HG03342 (cell line): Measurements from ENCODE around the gene KMT2D.
A peak's percentile ranks its signal among the peaks of the same experiment; 100 is the strongest.

ENCODE experiments used
- ATAC-seq: cut with Tn5 transposase; IDR thresholded peaks from one replicate; pipeline ENCODE4 v1.9.1; 2021; ENCODE audit warnings: mild to moderate bottlenecking, moderate library complexity; ENCODE audit not compliant: unreplicated experiment

KMT2D gene

DNA sequence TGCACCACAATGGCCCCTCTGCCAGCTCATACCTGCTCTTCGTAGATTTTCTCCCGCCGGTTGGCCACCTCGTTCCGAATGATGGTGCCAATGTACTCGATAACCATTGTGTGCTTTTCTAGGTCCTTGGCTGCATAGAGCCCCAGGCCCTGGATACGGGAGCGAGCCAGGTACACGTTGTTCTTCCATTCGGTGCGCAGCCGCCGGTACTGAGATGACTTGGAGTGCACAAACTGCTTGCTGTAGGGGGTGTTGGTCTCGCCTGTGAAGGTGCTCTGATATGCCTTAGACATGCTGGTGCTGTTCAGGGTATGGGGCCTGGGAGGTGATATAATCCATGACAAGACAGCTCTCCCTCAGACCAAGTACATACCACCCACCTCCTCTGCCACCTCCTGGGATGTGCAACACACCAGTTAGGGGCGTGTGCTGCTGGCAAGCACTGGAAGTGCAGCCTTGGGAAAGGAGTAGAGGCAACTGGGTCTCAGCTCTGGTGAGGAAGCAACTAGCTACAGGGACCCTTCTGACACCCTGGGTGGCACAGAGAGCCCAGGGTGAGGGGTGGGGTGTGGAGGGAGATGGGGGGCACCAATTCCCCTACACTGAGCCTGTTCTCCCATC is 37.9 kb downstream of the KMT2D start:
- no peak for ATAC-seq

GRCh38 chr12:49021292-49021915 is 39.2 kb downstream of the KMT2D start:
- no peak for ATAC-seq

GRCh38 chr12:49020441-49020840 is 40.2 kb downstream of the KMT2D start:
- ATAC-seq, result no peak

DNA sequence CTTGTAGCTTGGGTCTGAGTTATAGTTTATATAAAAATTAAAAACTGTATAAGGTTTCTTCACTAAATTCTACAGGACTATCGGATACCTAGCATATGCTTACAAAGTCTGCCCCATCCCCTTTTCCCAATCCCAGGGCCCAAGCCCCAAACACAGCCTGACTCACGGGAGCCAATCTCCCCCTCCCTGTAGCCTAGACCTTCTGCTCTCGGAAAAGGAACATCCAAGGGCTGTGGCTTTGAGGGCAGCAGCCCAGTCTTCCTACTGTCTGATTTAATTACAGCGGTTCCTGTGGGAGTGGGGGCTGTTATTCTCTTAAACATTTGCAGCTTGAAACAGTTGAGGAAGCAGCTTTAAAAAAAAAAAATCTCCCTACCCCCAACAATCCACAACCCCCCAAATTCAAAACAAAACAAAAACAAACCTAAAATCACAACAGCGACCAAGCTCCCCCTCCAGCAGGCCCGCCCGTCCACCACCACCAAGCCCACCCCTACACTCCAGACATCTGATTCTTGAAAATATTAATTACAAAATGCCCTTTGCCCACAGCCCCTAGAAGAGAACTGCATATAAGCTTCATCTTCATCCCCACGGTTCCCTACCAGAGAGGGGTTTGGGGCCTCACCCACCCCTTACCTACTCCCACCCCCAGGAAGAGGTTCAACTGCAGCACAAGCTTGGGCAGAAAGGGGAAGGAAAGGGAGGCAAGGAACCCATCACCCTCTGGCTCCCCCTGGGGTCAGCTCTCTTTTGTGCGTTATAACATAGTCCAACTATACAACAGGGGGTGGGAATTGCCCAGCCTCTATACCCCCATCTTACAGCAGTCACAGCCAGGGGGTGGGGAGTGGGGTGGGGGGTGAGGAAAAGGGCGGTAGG is 40.9 kb downstream of the KMT2D start:
- no peak for ATAC-seq

GRCh38 chr12:49019120-49019430 is 41.5 kb downstream of the KMT2D start:
- ATAC-seq, result no peak

DNA sequence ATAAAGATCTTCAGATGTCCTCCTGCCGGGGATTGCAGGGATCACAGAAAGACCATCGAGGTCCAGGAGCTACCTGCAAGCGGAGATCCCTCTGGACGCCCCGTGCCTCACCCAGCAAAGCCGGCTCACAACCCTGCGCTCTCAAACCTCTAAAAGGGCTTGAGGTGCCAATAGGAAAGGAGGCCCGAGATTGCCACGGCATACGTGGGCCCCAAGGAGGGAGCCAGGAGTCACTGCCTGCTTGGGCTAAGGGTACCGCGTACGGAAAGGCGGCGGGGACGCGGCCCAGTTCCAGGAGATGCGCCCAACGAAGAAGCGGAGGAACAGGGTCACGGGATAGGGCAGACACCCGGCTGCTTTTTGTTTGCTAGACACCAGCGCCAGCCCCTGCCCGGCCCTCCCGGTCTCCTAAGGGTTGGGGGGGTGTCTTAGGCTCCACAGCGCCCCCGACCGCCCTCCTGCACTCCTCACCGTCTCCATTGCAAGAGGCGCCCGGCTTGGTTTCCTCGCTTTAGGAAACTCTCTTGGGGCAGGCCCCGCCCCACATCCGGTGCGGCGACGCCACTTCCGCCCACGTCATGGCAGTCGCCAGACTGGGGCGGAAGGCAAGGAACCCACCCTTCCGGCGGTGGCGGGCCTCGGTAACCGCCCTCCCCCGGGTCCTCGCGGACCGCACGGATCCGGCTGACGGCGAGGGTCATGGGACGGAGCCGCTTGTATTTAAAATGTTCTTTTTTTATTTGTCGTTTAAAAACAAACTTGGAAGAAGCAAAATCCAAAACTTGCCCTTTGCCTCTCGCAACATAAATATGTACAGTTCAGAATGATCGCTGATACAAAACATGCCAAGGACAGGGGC is 42.1 kb downstream of the KMT2D start, which contains the start of gene PRKAG1:
Gene PRKAG1, minus strand, starts transcription at position 516 of the 859 bp plus-strand sequence. Its CDS starts 36 bp downstream, at position 480.
- peak; percentile 84 for ATAC-seq

GRCh38 chr12:49017891-49018260 is 42.7 kb downstream of the KMT2D start:
- peak; percentile 12 for ATAC-seq

- no peak for ATAC-seq
Measured at GRCh38 chr12:49015196-49015595, 45.4 kb downstream of the KMT2D start.

- no peak for ATAC-seq
Measured at GRCh38 chr12:49014547-49014946, 46.0 kb downstream of the KMT2D start.

GRCh38 chr12:49013428-49013827 is 47.2 kb downstream of the KMT2D start:
- no peak for ATAC-seq

- ATAC-seq, result no peak
Measured at GRCh38 chr12:49012739-49013138, 47.9 kb downstream of the KMT2D start.
